DMS53 (cell line): ENCODE data around the gene PLPPR3.

Experiments used
- DNase-seq: peaks from one replicate; lab custom pipeline; 2025; lab: John Stamatoyannopoulos, UW

PLPPR3 gene

GRCh38 chr19:797528-798414 lies 24.0 kb downstream of the PLPPR3 start:
- peak; percentile 95 for DNase-seq

DNA sequence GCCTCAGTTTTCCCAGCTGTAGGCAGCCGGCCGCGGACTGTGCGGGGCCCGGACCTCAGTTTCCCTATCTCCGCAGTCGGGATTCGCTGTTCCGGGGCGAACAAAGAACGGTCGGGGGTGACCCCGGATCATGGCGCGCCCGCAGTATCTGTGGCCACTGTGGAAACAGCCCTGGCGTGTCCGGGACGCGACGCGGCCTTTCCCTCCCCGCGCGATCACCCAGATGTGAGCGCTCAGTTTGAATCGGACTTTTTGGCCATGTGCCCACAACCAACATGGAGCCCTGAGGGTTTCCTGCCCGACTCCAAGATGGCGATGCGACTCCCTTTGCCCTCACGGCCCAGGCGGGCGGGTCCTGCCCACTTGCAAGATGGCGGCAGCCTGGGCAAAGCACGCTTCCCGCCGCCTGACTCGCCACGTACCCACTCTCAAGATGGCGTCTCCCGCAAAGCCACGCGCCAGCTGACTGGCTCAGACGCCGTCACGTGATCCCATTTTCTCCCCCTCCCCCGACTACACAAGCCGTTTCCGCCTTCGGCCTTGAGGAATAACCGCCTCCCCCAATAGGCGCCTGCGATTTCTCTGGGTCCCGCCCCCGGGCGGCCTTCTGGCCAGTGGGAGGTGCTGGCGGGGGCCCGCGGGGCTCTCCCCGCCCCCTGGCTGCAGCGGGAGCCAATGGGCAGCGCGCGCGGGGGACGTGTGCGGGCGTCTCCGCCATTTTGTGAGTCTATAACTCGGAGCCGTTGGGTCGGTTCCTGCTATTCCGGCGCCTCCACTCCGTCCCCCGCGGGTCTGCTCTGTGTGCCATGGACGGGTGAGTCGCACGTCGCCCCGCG lies 24.8 kb downstream of the PLPPR3 start, which contains the start of gene PTBP1:
TSS of gene PTBP1 (plus strand) at position 761 of the 836 bp plus-strand sequence. CDS start at position 807, 46 bp downstream.
- DNase-seq, result peak; percentile 99

DNA sequence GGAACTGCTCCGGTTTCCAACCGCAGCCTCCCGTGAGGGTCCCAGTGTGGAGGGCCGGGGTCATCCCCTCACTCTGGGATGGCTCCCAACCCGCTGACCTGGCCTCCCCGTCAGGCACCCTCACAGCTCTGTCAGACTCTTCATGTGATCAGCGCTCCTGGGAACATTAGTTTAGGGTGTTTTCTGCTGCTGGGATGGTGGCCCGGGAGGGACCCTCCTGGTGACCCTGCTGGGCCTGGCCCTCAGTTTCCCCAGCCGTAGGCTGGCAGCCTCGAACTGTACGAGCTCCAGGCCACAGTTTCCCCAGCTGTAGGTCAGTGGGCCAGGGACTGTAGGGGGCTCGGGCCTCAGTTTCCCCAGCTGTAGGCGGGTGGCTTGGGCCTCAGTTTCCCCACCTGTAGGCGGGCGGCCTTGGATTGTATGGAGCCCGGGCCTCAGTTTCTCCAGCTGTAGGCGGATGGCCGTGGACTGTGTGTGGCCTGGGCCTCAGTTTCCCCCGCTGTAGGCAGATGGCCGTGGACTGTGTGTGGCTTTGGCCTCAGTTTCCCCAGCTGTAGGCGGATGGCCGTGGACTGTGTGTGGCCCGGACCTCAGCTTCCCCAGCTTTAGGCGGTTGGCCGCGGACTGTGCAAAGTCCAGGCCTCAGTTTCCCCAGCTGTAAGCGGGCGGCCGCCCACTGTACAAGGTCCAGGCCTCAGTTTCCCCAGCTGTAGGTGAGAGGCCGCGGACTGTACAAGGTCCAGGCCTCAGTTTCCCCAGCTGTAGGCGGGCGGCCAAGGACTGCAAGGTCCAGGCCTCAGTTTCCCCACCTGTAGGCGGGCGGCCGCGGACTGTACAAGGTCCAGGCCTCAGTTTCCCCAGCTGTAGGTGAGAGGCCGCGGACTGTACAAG lies 25.8 kb downstream of the PLPPR3 start:
- no peak for DNase-seq

DNA sequence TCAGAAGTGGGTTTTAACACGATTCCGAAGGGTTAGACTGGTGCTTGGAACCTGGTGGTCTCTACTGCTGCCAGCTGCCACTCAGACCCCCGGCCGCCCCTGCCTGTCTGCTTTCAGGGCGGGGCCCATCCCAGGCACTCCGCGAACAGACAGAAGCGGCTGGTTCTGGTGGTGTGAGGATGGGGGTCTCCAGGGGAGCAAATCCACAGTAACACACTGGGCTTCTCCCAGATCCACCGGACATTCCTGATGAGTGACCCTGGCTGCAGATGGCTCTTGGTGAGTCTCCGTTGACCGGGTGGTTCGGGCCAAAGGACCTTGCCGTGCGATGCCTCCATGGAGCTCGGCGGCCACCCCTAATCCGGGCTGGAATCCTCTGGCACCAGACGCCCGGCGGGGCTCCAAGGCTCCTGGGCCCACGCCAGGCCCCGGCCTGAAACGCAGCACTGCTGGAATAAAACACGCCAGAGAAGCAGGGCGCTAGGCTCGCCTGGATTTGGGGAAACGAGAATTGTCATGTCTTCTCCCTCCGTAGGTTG lies 26.6 kb downstream of the PLPPR3 start:
- no peak for DNase-seq

DNA sequence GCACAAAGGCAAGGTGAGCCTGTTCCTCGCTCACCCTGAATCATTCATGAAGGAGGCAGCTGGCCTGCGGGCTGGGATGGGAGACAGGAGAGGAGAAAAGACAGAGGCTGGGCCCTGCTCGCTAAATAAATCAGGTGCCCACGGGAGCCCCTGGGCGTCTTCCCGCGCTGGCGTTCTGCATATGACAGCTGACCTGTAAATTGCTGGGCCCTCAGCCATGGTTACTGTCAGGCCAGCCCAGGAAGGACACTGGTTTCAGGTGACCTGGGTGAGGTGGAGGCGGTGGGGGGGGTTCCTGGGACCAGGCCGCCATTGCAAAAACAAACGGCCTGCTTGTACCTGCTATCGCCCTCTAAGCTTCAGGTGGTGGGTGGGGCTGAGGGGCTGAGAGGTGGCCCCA lies 27.9 kb downstream of the PLPPR3 start:
- no peak for DNase-seq

DNA sequence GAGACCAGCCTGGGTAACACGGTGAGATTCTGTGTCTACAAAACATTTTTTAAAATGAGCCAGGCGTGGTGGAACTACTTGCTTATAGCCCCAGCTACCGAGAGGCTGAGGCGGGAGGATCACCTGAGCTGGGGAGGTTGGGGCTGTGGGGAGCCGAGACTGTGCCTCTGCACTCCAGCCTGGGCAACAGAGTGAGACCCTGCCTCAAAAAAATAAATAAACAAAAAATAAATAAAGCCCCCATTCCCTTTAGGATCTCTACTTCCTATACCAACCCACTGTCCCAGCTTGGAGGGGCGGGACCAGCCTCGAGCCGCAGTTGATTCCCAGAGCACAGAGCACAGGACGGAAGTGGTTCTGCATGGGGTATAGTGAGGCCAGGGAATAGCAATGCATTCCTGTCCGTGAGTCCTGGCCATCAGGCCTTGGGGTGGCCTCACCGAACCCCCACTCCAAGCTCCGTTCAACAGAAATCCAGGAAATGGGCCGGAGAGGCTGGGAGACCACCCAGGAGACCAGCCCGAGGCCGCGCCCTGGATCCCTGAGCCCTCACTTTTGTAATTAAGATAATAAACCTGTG lies 29.4 kb downstream of the PLPPR3 start:
- no peak for DNase-seq

DNA sequence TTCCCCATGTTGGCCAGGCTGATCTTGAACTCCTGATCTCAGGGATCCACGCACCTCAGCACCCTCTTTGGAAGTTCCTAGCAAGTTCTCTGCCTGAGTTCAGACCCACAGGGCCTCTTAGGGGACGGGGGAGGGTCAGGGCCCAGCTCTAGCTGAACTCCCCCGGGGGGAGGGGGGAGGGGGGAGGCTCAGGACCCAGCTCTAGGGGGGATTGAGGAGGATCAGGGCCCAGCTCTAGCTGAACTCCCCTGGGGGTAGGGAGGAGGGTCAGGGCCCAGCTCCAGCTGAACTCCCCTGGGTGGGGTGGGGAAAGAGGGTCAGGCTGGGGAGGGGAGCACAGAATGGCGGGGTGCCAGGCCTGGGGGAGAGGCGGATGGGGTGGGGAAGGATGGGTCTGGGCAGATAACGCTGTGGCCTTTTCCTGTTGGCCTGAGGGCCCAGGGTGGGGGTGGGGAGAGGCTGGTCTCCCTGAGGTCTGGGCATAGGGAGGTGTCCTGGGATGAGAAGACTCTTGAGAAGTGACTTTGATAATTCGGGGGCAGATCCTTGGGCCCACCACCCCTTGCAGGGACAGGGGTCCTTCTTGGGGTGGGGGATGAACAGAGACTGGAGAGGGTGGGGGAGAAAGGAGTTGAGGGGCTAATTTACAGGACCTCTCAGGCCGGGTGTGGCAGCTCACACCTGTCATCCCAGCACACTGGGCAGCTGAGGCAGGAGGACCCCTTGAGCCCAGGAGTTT lies 30.0 kb downstream of the PLPPR3 start:
- no peak for DNase-seq

DNA sequence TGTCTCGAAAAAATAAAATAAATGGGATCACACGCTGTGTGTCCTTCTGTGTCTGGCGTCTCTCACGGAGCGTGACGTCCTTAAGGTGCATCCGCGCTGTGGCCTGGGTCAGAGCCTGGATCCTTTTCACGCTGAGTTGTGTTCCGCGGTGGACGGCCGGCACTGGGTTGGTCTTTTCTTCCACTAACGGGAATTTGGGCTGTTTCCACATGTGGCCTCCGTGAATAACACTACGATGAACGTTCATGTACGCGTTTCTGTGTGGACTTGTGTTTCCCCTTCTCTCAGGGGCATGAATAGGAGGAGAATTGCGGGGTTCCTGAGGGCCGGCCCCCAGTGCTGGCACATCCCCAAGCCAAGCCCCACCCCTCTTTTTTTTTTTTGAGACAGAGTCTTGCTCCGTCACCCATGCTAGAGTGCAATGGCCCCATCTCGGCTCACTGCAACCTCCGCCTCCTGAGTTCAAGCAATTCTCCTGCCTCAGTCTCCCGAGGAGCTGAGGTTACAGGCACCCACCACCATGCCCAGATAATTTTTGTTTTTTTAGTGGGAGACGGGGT lies 30.7 kb downstream of the PLPPR3 start:
- DNase-seq, result no peak

GRCh38 chr19:789701-790060 lies 32.1 kb downstream of the PLPPR3 start:
- DNase-seq, result no peak

- peak; percentile 72 for DNase-seq
These were observed 32.6 kb downstream of the PLPPR3 start for GRCh38 chr19:788983-789700.

GRCh38 chr19:788686-788982 lies 33.1 kb downstream of the PLPPR3 start:
- no peak for DNase-seq

DNA sequence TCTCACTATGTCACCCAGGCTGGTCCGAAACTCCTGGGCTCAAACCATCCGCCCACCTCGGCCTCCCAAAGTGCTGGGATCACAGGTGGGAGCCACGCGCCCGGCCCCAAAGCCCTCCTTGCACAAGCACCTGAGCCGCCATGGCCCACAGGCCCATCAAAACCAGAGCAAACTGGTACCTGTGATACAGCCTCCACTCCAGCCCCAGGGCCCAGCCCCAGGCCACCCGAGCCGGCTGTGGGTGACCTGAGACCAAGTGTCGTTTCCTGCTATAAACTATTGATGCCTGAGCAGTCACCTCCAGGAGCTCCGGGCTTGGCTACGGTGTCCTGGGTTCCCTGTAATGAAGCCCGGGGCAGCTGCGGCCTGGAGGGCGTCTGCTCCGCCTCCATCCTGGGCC lies 34.2 kb downstream of the PLPPR3 start:
- DNase-seq, result no peak

- no peak for DNase-seq
These were observed 37.2 kb downstream of the PLPPR3 start for GRCh38 chr19:784541-784940.

- no peak for DNase-seq
These were observed 38.7 kb downstream of the PLPPR3 start for GRCh38 chr19:782878-783668.

DNA sequence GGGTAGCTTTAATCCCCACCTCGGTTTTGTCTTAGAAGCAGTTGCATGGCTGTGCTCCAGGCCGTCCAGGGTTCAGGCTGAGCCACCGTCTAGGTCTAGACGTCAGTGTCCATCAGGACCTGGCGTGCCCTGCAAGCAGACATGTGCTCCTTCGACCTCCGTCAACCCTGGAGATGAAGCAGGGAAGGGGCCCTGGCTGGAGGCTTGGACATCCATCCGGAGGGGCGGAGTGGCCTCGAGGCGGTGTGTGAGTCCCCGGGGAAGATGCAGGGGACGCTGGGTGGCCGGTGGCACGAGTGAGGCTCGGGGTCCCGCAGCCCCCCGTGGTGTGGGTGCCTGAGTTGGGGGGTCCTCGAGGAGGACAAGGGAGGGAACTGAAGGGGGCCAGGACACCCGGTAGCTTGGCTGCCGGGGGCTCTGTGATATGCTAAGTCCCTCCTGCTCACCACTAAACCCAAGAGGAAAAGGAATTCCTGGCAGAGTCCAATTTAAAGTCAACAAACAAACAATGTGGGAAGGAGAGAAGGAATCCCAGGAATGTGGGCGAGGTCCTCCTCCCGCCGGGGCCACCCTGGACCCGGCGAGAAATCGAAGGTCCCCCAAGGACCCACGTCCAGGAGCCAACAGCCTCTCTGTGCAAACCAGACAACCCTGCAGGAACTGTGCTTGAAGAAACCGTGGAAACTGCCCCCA lies 39.4 kb downstream of the PLPPR3 start:
- no peak for DNase-seq

GRCh38 chr19:781800-782184 lies 40.0 kb downstream of the PLPPR3 start:
- no peak for DNase-seq

GRCh38 chr19:780935-781334 lies 40.8 kb downstream of the PLPPR3 start:
- no peak for DNase-seq

DNA sequence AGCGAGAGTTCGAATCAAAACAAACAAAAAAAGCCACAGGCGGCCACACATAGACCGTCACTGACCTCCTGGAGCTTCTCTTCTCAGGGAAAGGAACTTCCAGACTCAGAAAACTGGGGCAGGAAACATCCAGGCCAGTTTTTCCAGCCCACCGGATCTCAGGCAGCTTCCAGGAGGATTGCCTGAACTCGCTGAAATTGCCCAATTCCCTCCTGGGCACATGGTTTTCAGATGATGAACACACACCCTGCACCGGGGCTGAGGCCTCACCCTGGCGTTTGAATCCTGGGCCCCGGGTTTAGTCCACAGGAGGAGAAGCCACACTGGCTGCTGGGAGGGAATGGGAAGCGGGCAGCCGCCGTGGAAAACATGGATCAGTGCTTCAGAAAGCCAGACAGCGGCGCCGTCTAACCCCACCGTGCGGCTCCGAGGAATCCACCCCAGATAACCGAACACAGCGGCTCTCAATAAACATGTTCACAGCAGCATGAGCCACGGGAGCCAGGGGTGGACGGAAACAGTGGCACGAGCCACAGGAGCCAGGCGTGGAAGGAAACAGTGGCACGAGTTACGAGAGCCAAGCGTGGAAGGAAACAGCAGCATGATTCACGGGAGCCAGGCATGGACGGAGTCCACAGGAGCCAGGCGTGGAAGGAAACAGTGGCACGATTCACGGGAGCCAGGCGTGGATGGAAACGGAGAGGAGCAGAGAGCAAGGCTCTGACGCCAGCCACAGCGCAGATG lies 42.7 kb downstream of the PLPPR3 start:
- DNase-seq, result peak; percentile 34
